K562 (cell line): ENCODE results near the gene EZH1. TPM values are rescaled to one million over a fixed set of nuclear protein-coding genes. Genes with fewer than 3 reads are reported as not detected.

Experiments
- DACH1 ChIP-seq: fragments of 450-650 bp; IDR thresholded peaks from 2 replicates; pipeline ENCODE4 v1.6.1; 2018; ENCODE audit not compliant: partially characterized antibody
- ETV5 ChIP-seq: sonication (generic); formaldehyde crosslinking; IDR thresholded peaks from 2 replicates; pipeline ENCODE4 v1.4.0; 2020; ENCODE audit warnings: low read depth, mild to moderate bottlenecking, missing genetic modification reagents
- EZH2 ChIP-seq: IDR thresholded peaks from 2 replicates; pipeline ENCODE4 v1.6.1; 2012; ENCODE audit warnings: low read depth, mild to moderate bottlenecking, inconsistent platforms, low read length, borderline replicate concordance
- RFX1 ChIP-seq: fragments of 450-650 bp; IDR thresholded peaks from 2 replicates; pipeline ENCODE4 v1.6.1; 2016; ENCODE audit warnings: mild to moderate bottlenecking, moderate library complexity
- ZNF23 ChIP-seq: fragments of 250-450 bp; sonication (Bioruptor Pico); IDR thresholded peaks from 2 replicates; pipeline ENCODE4 v1.4.0; 2020; ENCODE audit warnings: mild to moderate bottlenecking
- ZNF41 ChIP-seq: fragments of 250-450 bp; sonication (Bioruptor Pico); conservative IDR thresholded peaks from 2 replicates; pipeline ENCODE4 v1.4.0; 2020; ENCODE audit warnings: mild to moderate bottlenecking
- polyA plus RNA-seq, 8 experiments: library from polyadenylated mRNA; depleted of rRNA in 4 of 8; stranded (reverse) in 5 of 8; unstranded in 3 of 8; fragments of >200 nt; fragmentation: Nextera tagmentation in 2 of 8; fragmentation: Illumina TruSeq in 1 of 8; extraction: Ambion mirVana in 2 of 8; extraction: Trizol in 1 of 8; gene quantifications; 2 replicates each; pipeline versions ENCODE4 v1.2.1 to v1.2.3, GENCODE V29; 2011 to 2014; ENCODE audit warnings: inconsistent platforms in 1 of 8, missing spikeins in 1 of 8
- total RNA-seq, 7 experiments: library from RNA; depleted of rRNA in 6 of 7; stranded (reverse); fragments of >200 nt in 6 of 7; fragmentation: Illumina TruSeq in 2 of 7; extraction: Trizol in 2 of 7; gene quantifications; 2 replicates each; pipeline versions ENCODE4 v1.2.1 to v1.2.3, GENCODE V29; 2011 to 2021; ENCODE audit warnings: low replicate concordance in 1 of 7
- TF ChIP-seq, protein P1 (sequence below): fragments of 450-650 bp; IDR thresholded peaks from 2 replicates; pipeline ENCODE4 v1.6.1; 2018; ENCODE audit not compliant: partially characterized antibody
- TF ChIP-seq, protein P2 (sequence below), 3 experiments: fragments of 200-800 bp in 1 of 3; fragments of 250-450 bp in 1 of 3; fragments of 450-650 bp in 1 of 3; sonication (Bioruptor Pico) in 1 of 3; sonication (Bioruptor generic) in 1 of 3; formaldehyde crosslinking in 1 of 3; IDR thresholded peaks; 2 replicates each; pipeline versions ENCODE4 v1.6.1 to v1.8.0; 2016 to 2022; ENCODE audit warnings: mild to moderate bottlenecking in 2 of 3, missing genetic modification characterization in 2 of 3, missing compliant biosample characterization in 1 of 3, moderate library complexity in 1 of 3
- TF ChIP-seq, protein P3 (sequence below), 2 experiments: IDR thresholded peaks in 1 of 2; conservative IDR thresholded peaks in 1 of 2; 2 replicates each; pipeline ENCODE4 v1.6.1; 2016; ENCODE audit warnings: low read depth in 2 of 2, mild to moderate bottlenecking in 1 of 2, missing compliant biosample characterization in 1 of 2, missing genetic modification characterization in 1 of 2, moderate library complexity in 1 of 2
- TF ChIP-seq, protein P4 (sequence below), 2 experiments: IDR thresholded peaks; 2 replicates each; pipeline ENCODE4 v1.6.1; 2011; ENCODE audit warnings: borderline replicate concordance in 1 of 2, control low read depth in 1 of 2, low read depth in 1 of 2, low read length in 1 of 2, mild to moderate bottlenecking in 1 of 2, mixed read lengths in 1 of 2, moderate library complexity in 1 of 2; ENCODE audit not compliant: insufficient read depth in 1 of 2, insufficient read length in 1 of 2, poor library complexity in 1 of 2, severe bottlenecking in 1 of 2; ENCODE audit errors: extremely low read depth in 1 of 2
- TF ChIP-seq, protein P5 (sequence below): fragments of 250-450 bp; sonication (Bioruptor Pico); IDR thresholded peaks from 2 replicates; pipeline ENCODE4 v1.4.0; 2020; ENCODE audit warnings: borderline replicate concordance

EZH1 gene
- total and polyA plus RNA-seq, 9 of the 15 experiments (the other 6 are each of a cell fraction or from before 2014, with no cell fraction given), result 8.6 to 40.8 (median 22.9) TPM

DNA sequence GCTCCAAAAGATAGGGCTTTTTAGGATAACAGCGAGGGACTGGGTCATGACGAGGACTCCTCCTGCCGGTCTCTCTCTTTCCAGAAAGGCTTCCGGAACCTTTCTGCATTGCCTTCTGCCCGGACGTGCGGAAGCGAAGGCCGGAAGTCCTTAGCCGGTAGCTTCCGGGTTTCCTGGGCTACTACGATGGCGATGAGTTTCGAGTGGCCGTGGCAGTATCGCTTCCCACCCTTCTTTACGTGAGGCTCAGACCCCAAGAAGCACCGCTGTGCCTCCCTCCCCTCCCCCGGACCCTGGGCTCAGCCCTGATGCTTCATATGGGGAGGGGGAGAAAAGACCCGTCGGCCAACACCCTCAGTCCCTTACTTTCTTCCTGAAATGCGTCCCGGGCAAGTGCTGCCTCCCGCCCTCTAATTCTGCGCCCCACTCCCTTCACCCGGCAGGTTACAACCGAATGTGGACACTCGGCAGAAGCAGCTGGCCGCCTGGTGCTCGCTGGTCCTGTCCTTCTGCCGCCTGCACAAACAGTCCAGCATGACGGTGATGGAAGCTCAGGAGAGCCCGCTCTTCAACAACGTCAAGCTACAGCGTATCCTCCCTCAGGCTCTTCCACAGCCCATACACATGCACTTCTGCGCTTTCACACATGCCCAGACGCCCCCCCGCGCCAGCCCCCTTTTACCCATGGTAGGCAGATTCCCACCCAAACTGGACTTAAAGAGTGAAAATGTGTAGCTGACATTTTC lies 28.6 kb upstream of the EZH1 start, which contains the start of gene VPS25 (continued):
- TF ChIP-seq, protein P1, sequence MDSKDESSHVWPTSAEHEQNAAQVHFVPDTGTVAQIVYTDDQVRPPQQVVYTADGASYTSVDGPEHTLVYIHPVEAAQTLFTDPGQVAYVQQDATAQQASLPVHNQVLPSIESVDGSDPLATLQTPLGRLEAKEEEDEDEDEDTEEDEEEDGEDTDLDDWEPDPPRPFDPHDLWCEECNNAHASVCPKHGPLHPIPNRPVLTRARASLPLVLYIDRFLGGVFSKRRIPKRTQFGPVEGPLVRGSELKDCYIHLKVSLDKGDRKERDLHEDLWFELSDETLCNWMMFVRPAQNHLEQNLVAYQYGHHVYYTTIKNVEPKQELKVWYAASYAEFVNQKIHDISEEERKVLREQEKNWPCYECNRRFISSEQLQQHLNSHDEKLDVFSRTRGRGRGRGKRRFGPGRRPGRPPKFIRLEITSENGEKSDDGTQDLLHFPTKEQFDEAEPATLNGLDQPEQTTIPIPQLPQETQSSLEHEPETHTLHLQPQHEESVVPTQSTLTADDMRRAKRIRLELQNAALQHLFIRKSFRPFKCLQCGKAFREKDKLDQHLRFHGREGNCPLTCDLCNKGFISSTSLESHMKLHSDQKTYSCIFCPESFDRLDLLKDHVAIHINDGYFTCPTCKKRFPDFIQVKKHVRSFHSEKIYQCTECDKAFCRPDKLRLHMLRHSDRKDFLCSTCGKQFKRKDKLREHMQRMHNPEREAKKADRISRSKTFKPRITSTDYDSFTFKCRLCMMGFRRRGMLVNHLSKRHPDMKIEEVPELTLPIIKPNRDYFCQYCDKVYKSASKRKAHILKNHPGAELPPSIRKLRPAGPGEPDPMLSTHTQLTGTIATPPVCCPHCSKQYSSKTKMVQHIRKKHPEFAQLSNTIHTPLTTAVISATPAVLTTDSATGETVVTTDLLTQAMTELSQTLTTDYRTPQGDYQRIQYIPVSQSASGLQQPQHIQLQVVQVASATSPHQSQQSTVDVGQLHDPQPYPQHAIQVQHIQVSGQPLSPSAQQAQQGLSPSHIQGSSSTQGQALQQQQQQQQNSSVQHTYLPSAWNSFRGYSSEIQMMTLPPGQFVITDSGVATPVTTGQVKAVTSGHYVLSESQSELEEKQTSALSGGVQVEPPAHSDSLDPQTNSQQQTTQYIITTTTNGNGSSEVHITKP, result peak; percentile 15
- TF ChIP-seq, protein P2, sequence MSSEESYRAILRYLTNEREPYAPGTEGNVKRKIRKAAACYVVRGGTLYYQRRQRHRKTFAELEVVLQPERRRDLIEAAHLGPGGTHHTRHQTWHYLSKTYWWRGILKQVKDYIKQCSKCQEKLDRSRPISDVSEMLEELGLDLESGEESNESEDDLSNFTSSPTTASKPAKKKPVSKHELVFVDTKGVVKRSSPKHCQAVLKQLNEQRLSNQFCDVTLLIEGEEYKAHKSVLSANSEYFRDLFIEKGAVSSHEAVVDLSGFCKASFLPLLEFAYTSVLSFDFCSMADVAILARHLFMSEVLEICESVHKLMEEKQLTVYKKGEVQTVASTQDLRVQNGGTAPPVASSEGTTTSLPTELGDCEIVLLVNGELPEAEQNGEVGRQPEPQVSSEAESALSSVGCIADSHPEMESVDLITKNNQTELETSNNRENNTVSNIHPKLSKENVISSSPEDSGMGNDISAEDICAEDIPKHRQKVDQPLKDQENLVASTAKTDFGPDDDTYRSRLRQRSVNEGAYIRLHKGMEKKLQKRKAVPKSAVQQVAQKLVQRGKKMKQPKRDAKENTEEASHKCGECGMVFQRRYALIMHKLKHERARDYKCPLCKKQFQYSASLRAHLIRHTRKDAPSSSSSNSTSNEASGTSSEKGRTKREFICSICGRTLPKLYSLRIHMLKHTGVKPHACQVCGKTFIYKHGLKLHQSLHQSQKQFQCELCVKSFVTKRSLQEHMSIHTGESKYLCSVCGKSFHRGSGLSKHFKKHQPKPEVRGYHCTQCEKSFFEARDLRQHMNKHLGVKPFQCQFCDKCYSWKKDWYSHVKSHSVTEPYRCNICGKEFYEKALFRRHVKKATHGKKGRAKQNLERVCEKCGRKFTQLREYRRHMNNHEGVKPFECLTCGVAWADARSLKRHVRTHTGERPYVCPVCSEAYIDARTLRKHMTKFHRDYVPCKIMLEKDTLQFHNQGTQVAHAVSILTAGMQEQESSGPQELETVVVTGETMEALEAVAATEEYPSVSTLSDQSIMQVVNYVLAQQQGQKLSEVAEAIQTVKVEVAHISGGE (CRISPR knock-in tag; IDR thresholded peaks at IDR 0.05), result peak; percentile 97 to 99 (median 98)
- TF ChIP-seq, protein P3, sequence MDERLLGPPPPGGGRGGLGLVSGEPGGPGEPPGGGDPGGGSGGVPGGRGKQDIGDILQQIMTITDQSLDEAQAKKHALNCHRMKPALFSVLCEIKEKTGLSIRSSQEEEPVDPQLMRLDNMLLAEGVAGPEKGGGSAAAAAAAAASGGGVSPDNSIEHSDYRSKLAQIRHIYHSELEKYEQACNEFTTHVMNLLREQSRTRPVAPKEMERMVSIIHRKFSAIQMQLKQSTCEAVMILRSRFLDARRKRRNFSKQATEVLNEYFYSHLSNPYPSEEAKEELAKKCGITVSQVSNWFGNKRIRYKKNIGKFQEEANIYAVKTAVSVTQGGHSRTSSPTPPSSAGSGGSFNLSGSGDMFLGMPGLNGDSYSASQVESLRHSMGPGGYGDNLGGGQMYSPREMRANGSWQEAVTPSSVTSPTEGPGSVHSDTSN (CRISPR knock-in tag; IDR thresholded peaks at IDR 0.05; ENCODE audit: low read depth), result no peak
- TF ChIP-seq, protein P3 (tag; conservative IDR thresholded peaks at IDR 0.05; ENCODE audit: low read depth), result no peak
- TF ChIP-seq DACH1, result no peak
- no peak for TF ChIP-seq EZH2
- TF ChIP-seq RFX1, result no peak
- TF ChIP-seq, protein P4, sequence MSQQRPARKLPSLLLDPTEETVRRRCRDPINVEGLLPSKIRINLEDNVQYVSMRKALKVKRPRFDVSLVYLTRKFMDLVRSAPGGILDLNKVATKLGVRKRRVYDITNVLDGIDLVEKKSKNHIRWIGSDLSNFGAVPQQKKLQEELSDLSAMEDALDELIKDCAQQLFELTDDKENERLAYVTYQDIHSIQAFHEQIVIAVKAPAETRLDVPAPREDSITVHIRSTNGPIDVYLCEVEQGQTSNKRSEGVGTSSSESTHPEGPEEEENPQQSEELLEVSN (IDR thresholded peaks at IDR 0.05; ENCODE audit: borderline replicate concordance in 1 of 2, extremely low read depth in 1 of 2, insufficient read depth in 1 of 2, insufficient read length in 1 of 2, low read depth in 1 of 2, low read length in 1 of 2, poor library complexity in 1 of 2, severe bottlenecking in 1 of 2), result peak in 1 of 2 experiments; percentile 30
- peak; percentile 26; the same call in 1 of the 2 replicates for TF ChIP-seq ZNF41 (CRISPR knock-in tag)
- TF ChIP-seq ZNF23 (CRISPR knock-in tag), result 0 out of 2 replicates have a peak, but pooled peaks have one; percentile 28
- TF ChIP-seq, protein P5, sequence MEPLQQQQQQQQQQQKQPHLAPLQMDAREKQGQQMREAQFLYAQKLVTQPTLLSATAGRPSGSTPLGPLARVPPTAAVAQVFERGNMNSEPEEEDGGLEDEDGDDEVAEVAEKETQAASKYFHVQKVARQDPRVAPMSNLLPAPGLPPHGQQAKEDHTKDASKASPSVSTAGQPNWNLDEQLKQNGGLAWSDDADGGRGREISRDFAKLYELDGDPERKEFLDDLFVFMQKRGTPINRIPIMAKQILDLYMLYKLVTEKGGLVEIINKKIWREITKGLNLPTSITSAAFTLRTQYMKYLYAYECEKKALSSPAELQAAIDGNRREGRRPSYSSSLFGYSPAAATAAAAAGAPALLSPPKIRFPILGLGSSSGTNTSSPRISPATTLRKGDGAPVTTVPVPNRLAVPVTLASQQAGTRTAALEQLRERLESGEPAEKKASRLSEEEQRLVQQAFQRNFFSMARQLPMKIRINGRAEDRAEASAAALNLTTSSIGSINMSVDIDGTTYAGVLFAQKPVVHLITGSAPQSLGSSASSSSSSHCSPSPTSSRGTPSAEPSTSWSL (CRISPR knock-in tag), result no peak
- peak; percentile 58; the same call in 1 of the 2 replicates for TF ChIP-seq ETV5 (CRISPR knock-in tag)
